GM21515 (cell line): Measurements from ENCODE around the gene EPB42.
"Not testable (repeated sequence)": the region's sequence is repeated elsewhere in the genome, so short reads cannot be mapped to it uniquely, and the experiment has no call there.

Experiments
- ATAC-seq: cut with Tn5 transposase; IDR thresholded peaks from one replicate; pipeline ENCODE4 v1.9.1; 2021; ENCODE audit not compliant: unreplicated experiment

The EPB42 gene

GRCh38 chr15:43213466-43213865 is 7.4 kb downstream of the EPB42 start:
- no peak for ATAC-seq

- no peak for ATAC-seq
Observed at GRCh38 chr15:43212951-43213350, 7.9 kb downstream of the EPB42 start.

- no peak for ATAC-seq
Observed at GRCh38 chr15:43212299-43212698, 8.5 kb downstream of the EPB42 start.

- no peak for ATAC-seq
Observed at GRCh38 chr15:43211224-43211735, 9.5 kb downstream of the EPB42 start.

DNA sequence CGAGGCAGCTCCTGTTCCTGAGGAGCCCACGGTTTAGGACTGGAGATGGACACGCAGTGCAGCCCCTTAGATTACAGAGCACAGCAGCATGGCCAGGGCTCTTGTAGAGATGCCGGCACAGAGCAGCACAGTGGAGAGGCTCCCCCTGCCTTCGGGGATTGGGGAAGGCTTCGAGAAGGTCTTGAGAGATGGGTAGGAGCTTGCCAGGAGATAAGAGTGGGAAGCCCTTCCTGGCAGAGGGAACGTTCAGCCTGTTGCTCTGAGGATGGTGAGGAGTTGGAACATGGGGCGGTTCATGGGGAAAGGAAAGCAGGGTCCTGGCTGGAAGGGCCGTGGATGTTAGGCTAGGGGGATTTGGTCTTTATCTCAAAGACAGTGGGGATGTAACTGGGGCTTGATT is 10.0 kb downstream of the EPB42 start:
- no peak for ATAC-seq

- ATAC-seq: no peak
Observed at GRCh38 chr15:43210172-43210745, 10.6 kb downstream of the EPB42 start.

DNA sequence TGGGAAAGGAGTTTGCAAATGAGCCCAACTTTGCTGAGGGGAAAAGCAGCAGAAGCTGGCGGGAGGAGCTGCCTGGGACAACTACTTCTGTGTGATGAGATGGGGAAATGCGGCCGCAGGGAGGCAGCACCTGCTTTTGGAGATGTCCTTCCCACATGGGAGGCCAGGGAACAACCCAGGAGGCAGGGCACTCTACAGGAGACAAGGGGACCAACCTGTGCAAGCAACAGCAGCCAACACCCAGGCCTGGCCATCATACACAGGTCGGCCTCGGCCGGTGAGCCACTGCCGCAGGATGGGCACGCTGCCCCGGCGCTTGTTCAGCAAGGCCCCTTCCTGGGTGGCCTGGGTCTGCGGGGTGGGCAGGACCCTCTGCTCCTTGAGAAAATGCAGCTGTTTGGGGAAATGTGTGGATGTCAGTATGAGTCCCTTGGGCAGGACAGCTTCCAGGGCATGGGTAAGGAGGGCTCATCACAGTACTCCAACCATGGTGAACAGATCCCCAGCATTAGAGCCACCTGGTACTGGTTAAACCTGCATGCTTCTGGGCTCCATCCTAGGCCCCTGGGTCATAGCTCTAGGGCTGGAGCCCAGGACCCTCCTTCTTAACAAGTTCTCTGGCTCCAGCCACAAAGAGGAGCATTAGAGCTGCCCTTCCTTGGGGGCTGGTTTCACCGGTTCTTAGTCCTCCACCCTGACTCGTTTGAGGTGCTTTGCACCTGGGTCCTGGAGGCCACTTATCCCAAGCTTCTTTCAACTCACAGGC is 11.6 kb downstream of the EPB42 start:
- no peak for ATAC-seq

DNA sequence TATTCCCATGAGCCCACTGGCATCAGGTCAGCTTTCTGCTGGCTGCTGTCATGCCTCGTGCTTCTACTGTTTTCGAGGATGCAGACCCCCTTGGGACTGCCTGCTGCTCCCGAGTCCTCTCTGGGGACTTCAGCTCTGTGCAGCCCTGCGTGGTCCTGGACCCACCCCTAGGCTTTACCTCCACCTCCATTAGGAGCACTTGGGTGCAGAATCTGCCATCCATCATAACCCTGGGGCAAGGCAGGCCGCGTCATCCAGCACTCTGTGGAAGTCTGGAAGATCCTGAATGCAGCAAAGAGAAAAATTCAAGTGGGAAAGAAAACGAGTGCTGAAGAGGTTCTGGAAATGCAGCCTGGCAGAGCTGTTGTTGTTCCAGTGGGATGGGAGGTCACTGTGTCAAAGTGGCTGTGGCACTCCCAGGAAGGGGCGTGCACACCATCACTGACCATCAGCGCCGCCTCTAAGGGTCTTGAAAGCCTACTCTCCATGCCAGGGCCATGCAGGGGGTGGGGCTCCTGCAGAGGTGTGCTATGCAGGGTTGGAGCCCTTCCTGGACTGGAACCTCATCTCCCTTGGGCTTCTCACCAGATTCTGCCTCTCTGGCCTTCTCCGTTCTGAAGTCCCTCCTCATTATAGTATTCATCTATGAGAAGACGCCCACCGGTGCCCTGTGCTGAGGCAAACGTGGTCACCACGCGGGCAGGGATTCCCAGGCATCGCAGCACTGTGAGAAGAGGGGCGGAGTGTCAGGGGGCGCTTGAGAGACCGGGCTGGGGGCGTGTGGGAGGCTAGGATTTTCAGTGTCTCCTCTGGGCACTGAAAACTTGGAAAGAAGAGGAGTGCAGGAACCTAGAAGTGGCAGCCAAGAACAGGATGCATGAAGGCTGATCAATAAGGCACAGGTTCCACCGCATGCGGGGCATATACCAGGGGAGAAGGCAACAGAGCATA is 12.5 kb downstream of the EPB42 start:
- no peak for ATAC-seq

- ATAC-seq: no peak
Observed at GRCh38 chr15:43207024-43207423, 13.8 kb downstream of the EPB42 start.

- no peak for ATAC-seq
Observed at GRCh38 chr15:43206054-43206453, 14.8 kb downstream of the EPB42 start.

- no peak for ATAC-seq
Observed at GRCh38 chr15:43204016-43204901, 16.6 kb downstream of the EPB42 start.

GRCh38 chr15:43199945-43200488 is 20.8 kb downstream of the EPB42 start:
- no peak for ATAC-seq

GRCh38 chr15:43198992-43199391 is 21.8 kb downstream of the EPB42 start:
- ATAC-seq: no peak

- ATAC-seq: not testable (repeated sequence)
Observed at GRCh38 chr15:43198556-43198955, 22.3 kb downstream of the EPB42 start.

- not testable (repeated sequence) for ATAC-seq
Observed at GRCh38 chr15:43197773-43198172, 23.0 kb downstream of the EPB42 start.

DNA sequence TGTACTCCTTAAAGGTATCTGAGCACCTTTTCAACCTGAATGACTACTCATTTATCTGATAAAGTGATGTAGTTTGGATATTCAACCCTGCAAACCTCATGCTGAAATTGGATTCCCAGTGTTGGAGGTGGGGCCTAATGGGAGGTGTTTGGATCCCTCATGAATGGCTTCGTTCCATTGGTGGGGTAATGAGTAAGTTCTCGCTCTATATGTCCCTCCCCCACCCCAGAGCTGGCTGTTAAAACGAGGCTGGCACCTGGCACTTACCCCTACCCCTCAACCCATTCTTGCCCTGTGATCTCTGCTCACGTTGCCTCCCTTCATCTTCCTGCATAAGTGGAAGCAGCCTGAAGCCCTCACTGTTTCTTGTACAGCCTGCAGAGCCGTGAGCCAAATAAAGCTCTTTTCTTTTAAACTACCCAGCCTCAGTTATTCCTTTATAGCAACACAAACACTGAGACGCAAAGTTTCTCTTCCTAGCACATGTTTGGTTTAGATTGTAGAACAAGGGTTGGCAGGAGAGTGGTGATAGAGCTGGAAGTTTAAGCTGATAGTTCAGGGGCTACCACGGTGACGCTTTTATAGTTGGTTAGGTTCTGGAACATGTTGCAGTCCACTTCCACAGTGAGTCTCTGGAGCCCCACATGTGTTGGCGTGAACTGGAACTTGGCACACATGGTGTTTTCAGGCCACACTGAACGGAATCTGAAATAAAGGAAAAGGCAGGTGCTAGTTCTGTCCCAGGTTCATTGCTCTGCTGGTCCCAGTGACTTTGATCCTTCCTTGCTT is 23.9 kb downstream of the EPB42 start:
- no peak for ATAC-seq

- no peak for ATAC-seq
Observed at GRCh38 chr15:43194795-43195194, 26.0 kb downstream of the EPB42 start.

DNA sequence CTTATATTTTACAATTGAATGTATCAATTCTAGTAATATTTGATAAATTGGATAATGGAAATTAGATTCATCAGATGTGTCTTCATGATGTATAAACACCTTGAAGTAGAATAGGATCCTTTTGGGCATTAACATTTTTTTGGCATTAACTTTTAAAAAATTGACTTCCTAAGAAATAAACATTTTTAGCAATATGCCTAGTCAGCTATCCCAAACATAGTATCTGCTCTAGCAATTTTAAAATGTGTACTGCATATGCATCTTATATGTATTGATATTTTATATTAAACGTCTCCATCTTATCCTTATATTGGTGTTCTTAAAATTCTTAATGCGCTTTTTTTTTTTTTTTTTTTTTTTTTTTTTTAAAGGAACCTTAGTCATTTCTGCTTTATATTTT is 27.1 kb downstream of the EPB42 start:
- no peak for ATAC-seq

- no peak for ATAC-seq
Observed at GRCh38 chr15:43190178-43190577, 30.6 kb downstream of the EPB42 start.
